Epithelial cell of esophagus (primary cell): ENCODE data around the gene NCAPG2.
"Not testable (repeated sequence)": the region's sequence is repeated elsewhere in the genome, so short reads cannot be mapped to it uniquely, and the experiment has no call there.

Experiments used
- DNase-seq: peaks from one replicate; pipeline ENCODE4 v3.0.0; 2010; ENCODE audit warnings: low read depth
- H3K4me3 ChIP-seq: 2 replicates; pipeline ENCODE4 v1.5.1; 2011; ENCODE audit warnings: mild to moderate bottlenecking, low read length, control low read depth
- TF ChIP-seq, protein P1 (sequence below): IDR thresholded peaks from 2 replicates; pipeline ENCODE4 v1.5.1; 2011; ENCODE audit warnings: low read depth, mild to moderate bottlenecking, low read length, control low read depth, inconsistent platforms; ENCODE audit not compliant: insufficient read depth; ENCODE audit errors: missing control alignments

NCAPG2 gene

DNA sequence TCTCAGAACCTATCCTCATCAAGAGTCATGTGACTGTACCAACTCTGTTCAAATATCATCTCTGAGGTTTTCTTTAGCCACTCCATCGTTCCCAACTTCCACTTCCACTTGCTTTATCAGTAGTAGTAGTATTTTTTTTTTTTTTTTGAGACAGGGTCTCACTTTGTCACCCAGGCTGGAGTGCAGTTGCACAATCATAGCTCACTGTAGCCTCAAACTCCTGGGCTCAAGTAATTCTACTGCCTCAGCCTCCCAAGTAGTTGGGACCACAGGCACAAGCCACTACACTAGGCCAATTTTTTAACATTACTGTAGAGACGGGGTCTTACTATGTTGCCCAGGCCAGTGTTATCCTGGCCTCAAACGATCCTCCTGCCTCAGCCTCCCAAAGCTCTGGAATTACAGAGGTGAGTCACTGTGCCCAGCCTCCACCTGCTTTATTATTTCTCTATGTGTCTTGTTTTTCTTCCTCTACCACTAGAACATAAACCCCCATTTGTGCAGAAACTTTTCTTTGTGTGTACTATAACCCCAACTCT is 5.9 kb downstream of the NCAPG2 start:
- TF ChIP-seq, protein P1, sequence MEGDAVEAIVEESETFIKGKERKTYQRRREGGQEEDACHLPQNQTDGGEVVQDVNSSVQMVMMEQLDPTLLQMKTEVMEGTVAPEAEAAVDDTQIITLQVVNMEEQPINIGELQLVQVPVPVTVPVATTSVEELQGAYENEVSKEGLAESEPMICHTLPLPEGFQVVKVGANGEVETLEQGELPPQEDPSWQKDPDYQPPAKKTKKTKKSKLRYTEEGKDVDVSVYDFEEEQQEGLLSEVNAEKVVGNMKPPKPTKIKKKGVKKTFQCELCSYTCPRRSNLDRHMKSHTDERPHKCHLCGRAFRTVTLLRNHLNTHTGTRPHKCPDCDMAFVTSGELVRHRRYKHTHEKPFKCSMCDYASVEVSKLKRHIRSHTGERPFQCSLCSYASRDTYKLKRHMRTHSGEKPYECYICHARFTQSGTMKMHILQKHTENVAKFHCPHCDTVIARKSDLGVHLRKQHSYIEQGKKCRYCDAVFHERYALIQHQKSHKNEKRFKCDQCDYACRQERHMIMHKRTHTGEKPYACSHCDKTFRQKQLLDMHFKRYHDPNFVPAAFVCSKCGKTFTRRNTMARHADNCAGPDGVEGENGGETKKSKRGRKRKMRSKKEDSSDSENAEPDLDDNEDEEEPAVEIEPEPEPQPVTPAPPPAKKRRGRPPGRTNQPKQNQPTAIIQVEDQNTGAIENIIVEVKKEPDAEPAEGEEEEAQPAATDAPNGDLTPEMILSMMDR, result no peak
- no peak overlapping the region for H3K4me3 ChIP-seq
- DNase-seq, result no peak

DNA sequence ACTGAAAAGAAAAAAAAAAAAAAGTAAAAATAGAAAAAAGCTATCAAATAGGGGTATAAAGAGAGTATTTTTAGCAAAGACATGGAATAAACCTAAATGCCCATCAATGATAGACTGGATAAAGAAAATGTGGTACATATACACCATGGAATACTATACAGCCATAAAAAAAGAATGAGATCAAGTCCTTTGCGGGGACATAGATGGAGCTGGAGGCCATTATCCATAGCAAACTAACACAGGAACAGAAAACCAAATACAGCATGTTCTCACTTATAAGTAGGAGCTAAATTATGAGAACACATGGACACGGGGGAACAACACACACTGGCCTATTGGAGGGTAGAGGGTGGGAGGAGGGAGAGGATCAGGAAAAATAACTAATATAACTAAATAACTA is 7.0 kb downstream of the NCAPG2 start:
- not testable (repeated sequence) for H3K4me3 ChIP-seq, DNase-seq

DNA sequence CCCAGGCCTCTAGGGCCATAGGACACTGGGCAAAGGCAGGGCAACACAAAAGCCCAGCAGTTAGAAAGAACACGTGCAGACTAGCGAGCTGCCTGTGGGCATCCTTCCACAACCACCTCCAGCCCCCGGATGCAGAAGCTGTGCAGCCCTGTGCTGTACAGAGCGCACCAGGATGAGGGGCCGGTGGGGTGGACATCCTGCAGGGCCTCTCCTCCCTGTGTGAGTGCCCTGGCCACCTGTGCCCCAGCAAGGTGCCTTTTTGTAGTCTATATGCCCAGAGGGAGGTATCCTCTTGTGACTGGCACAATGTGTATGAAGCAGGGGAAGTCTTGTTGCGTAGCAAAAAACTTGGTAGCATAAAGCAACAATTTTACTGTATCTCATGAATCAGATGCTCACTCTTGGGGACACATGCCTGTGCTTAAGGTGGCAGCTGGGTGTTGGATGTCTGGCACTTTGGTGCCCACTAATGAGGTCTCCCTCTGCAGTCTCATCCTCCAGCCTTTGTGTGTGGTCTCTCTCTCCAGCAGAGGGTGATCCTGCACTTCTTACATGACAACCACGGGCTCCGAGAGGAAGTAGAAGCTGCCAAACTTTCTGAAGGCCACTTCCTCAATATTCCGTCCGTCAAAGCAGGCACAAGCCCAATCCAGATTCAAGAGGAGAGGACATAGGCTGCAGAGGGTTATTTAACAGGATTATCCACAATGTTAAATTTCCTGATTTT is 8.7 kb downstream of the NCAPG2 start:
- H3K4me3 ChIP-seq, result no peak overlapping the region
- TF ChIP-seq, protein P1, result peak; percentile 62
- DNase-seq, result peak; percentile 74

DNA sequence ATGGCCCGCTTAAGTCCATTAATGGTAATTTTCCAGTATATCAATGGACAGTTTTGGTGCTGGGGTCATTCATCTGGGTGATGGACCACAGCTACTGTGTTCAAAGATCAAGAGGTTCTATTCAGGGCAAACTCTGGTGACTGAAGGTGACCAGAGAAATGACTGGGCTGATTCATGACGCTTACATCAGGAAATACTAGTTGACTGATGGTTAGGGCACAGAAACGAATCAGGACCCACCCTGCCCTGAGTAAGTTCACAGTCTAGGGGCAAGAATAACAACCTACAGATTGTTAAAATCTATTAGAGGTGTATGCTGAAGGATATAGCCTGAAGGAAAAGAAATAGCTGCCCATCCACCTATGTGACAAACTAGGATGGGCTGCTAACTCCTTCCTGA is 9.5 kb downstream of the NCAPG2 start:
- TF ChIP-seq, protein P1, result no peak
- no peak for DNase-seq
- no peak overlapping the region for H3K4me3 ChIP-seq

DNA sequence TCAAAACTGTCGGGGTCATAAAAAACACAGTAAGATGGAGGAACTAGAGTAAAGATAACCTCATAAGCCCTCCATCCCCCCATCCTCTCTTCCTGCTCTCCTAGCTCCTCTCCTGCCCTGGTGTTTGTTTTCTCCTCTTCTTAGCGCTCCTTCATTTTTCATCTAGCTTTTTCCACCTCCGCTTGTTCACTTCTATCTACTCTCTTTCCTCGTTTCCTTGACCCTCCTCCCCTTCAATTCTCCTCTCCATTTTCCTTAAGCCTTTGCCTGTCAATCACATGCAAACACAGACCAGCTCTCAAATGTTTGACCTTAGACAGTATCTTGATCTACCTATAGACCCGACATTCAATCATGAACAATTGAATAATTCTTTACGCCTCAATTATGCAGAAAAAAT is 10.0 kb downstream of the NCAPG2 start:
- DNase-seq, result no peak
- H3K4me3 ChIP-seq, result no peak overlapping the region
- TF ChIP-seq, protein P1, result no peak

DNA sequence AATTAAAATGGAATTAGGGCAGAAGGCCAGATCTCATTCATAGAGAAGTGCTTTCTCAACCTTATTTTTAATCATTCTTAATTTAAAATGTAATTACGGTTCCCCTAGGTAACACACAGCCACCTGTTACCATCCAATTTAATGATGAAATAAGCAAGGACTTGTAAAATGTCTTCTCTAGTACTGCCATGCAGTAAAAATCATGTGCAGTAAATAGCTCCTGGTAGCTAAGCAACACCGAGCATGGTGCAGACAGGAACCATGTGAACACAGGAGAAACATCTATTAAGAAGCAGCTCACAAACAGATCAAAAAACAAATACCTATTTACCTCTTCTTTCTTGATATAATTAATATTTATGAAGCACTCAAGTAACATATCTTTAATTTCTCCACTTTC is 15.1 kb downstream of the NCAPG2 start:
- DNase-seq, result no peak
- TF ChIP-seq, protein P1, result no peak
- H3K4me3 ChIP-seq, result no peak overlapping the region

DNA sequence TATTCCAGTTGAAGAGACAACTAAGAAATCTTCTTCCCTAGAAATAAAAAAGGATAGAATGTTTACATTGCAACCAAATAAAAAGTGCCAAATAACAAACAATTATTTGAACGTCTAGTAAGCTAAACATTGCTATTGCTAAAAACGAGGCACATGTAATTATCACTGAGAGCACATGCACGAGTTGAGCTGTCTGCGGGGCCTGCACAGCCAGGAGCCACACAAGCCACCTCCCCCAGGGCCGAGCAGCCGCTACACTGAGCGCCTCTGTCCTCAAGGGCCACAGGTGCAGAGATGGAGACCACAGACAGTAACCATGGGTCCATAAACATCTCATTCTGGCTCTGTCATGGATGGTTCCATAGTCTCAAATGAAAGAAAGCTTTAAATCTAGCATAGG is 17.2 kb downstream of the NCAPG2 start:
- no peak overlapping the region for H3K4me3 ChIP-seq
- no peak for DNase-seq
- TF ChIP-seq, protein P1, result no peak
